OCI-LY7 (cell line): ENCODE results near the gene CMTM8. TPM values are rescaled to one million over a fixed set of nuclear protein-coding genes. Genes with fewer than 3 reads are reported as not detected.

Experiments
- BruUV-seq: library from RNA; stranded (reverse); fragments of 400-500 nt; replicated peaks from 2 replicates; lab custom pipeline; 2021; lab: Mats Ljungman, UMichigan
- CTCF ChIA-PET: fragments of 300-600 bp; sonication (Branson Sonifier 250); formaldehyde crosslinking; loops from one replicate; lab custom pipeline; 2022; ENCODE audit warnings: antibody characterized with exemption; ENCODE audit not compliant: unreplicated experiment; lab: Charles Lee
- POLR2A ChIA-PET: fragments of 300-600 bp; sonication (Branson Sonifier 250); formaldehyde crosslinking; loops from one replicate; lab custom pipeline; 2022; ENCODE audit warnings: antibody characterized with exemption; lab: Charles Lee
- DNase-seq: peaks from one replicate; pipeline ENCODE4 v3.0.0-alpha.2; 2015; ENCODE audit warnings: low spot score
- H2AFZ ChIP-seq: fragments of 200-600 bp; sonication (generic), shearing (Covaris generic); 2 replicates; pipeline ENCODE4 v1.6.1; 2014; ENCODE audit warnings: mild to moderate bottlenecking, antibody characterized with exemption, low read length, moderate library complexity
- H3K27ac ChIP-seq: fragments of 200-600 bp; sonication (generic); 2 replicates; pipeline ENCODE4 v1.5.1; 2014; ENCODE audit warnings: mixed run types, low read depth, mild to moderate bottlenecking, moderate library complexity, low read length, inconsistent platforms; ENCODE audit not compliant: poor library complexity, severe bottlenecking
- H3K36me3 ChIP-seq: fragments of 200-600 bp; sonication (generic); 2 replicates; pipeline ENCODE4 v1.6.1; 2014; ENCODE audit warnings: mild to moderate bottlenecking, antibody characterized with exemption, low read length, moderate library complexity, mixed read lengths; ENCODE audit not compliant: insufficient read depth
- H3K4me1 ChIP-seq: fragments of 200-600 bp; sonication (generic); 2 replicates; pipeline ENCODE4 v1.5.1; 2014; ENCODE audit warnings: mild to moderate bottlenecking, low read length; ENCODE audit not compliant: insufficient read depth, poor library complexity, severe bottlenecking
- H3K4me2 ChIP-seq: fragments of 200-600 bp; sonication (generic); 2 replicates; pipeline ENCODE4 v1.6.1; 2014; ENCODE audit warnings: mild to moderate bottlenecking, low read length
- H3K4me3 ChIP-seq: fragments of 200-600 bp; sonication (generic); 2 replicates; pipeline ENCODE4 v1.5.1; 2014; ENCODE audit warnings: mild to moderate bottlenecking, low read depth, low read length; ENCODE audit not compliant: poor library complexity, severe bottlenecking
- H3K79me2 ChIP-seq: fragments of 200-600 bp; sonication (generic); 2 replicates; pipeline ENCODE4 v1.6.1; 2016; ENCODE audit warnings: low read depth, mild to moderate bottlenecking, low read length, moderate library complexity, mixed read lengths; ENCODE audit not compliant: insufficient read depth
- H3K9me2 ChIP-seq: fragments of 200-600 bp; sonication (generic); 2 replicates; pipeline ENCODE4 v1.6.1; 2016; ENCODE audit warnings: mild to moderate bottlenecking, low read length, mixed read lengths; ENCODE audit not compliant: insufficient read depth
- H3K9me3 ChIP-seq: fragments of 200-600 bp; sonication (generic); 2 replicates; pipeline ENCODE4 v1.6.1; 2014; ENCODE audit warnings: mild to moderate bottlenecking, mixed run types, low read length, mixed read lengths
- H4K20me1 ChIP-seq: fragments of 200-600 bp; sonication (generic); 2 replicates; pipeline ENCODE4 v1.6.1; 2014; ENCODE audit warnings: mild to moderate bottlenecking, antibody characterized with exemption, low read length, moderate library complexity, mixed read lengths; ENCODE audit not compliant: insufficient read depth
- EZH2phosphoT487 ChIP-seq: fragments of 200-600 bp; sonication (generic); IDR thresholded peaks from 2 replicates; pipeline ENCODE4 v1.6.1; 2018; ENCODE audit warnings: low read depth, borderline replicate concordance, mild to moderate bottlenecking, mixed run types, antibody characterized with exemption, low read length, moderate library complexity, mixed read lengths
- intact Hi-C: fragments of 100-400 bp; cut with micrococcal nuclease; formaldehyde crosslinking; loops from one replicate; pipeline ENCODE4 v1.10.0; 2022; ENCODE audit not compliant: unreplicated experiment
- total RNA-seq, 2 experiments: library from RNA; depleted of rRNA in 1 of 2; stranded (reverse); fragments of >200 nt in 1 of 2; shearing (Covaris generic) in 1 of 2; gene quantifications; 2 replicates each; pipeline ENCODE4 v1.2.3, GENCODE V29; 2014 to 2022
- TF ChIP-seq, protein P1 (sequence below): fragments of 200-600 bp; sonication (generic); conservative IDR thresholded peaks from 2 replicates; pipeline ENCODE4 v1.5.1; 2014; ENCODE audit warnings: mild to moderate bottlenecking, antibody characterized with exemption, low read length, moderate library complexity, mixed read lengths

Gene CMTM8
- total RNA-seq, 2 experiments from 2014 or later = 1.5 to 3.0 TPM

DNA sequence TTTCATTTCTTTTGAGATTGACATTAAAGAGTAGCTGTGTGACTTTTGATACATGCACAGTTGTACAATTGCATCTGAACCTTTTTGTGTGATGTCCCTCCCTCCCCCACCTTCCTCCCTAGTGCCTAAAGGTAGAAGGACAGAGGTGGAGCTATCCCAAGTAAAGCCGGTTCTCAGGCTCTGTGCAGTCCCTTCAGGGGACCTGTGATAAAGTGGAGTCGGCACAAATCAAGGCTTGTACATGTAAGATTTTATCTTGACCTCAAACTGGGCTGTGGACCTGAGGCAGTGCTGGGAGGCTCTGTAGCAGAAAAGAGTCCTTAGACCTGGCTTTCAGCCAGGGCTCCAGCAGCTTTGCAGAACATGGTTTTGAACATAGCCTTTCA, 97.6 kb downstream of the CMTM8 start:
- Histone ChIP-seq H3K27ac (no peak overlapping the region), H3K79me2 (no peaks in the 10 kb centered on the region), H3K4me1 (peaks cover 7% of the 10 kb centered on the region), H3K4me3 (no peak overlapping the region), H4K20me1 (no peaks in the 10 kb centered on the region), H2AFZ (no peak overlapping the region), H3K9me2 (no peaks in the 10 kb centered on the region), H3K9me3 (no peaks in the 10 kb centered on the region), H3K36me3 (no peaks in the 10 kb centered on the region), H3K4me2 (no peak overlapping the region)
- TF ChIP-seq EZH2phosphoT487 = no peak
- TF ChIP-seq, protein P1, sequence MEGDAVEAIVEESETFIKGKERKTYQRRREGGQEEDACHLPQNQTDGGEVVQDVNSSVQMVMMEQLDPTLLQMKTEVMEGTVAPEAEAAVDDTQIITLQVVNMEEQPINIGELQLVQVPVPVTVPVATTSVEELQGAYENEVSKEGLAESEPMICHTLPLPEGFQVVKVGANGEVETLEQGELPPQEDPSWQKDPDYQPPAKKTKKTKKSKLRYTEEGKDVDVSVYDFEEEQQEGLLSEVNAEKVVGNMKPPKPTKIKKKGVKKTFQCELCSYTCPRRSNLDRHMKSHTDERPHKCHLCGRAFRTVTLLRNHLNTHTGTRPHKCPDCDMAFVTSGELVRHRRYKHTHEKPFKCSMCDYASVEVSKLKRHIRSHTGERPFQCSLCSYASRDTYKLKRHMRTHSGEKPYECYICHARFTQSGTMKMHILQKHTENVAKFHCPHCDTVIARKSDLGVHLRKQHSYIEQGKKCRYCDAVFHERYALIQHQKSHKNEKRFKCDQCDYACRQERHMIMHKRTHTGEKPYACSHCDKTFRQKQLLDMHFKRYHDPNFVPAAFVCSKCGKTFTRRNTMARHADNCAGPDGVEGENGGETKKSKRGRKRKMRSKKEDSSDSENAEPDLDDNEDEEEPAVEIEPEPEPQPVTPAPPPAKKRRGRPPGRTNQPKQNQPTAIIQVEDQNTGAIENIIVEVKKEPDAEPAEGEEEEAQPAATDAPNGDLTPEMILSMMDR = no peak
- ChIA-PET CTCF (no interaction called here), POLR2A (no interaction called here)
- DNase-seq = no peak
- no TSS peak for BruUV-seq
- intact Hi-C loops = no loop called here

- Histone ChIP-seq H3K9me2 (no peaks in the 10 kb centered on the region), H3K4me3 (no peak overlapping the region), H3K79me2 (no peaks in the 10 kb centered on the region), H3K4me1 (peaks cover 7% of the 10 kb centered on the region), H3K9me3 (no peaks in the 10 kb centered on the region), H3K4me2 (no peak overlapping the region), H3K27ac (no peak overlapping the region), H2AFZ (no peak overlapping the region), H3K36me3 (no peaks in the 10 kb centered on the region), H4K20me1 (no peaks in the 10 kb centered on the region)
- BruUV-seq = no TSS peak
- intact Hi-C loops = no loop called here
- ChIA-PET CTCF (no interaction called here), POLR2A (no interaction called here)
- TF ChIP-seq, protein P1 = no peak
- TF ChIP-seq EZH2phosphoT487 = no peak
- no peak for DNase-seq
Measured at GRCh38 chr3:32337505-32337904, 99.0 kb downstream of the CMTM8 start.

GRCh38 chr3:32340039-32340438, 101.6 kb downstream of the CMTM8 start:
- H3K36me3 ChIP-seq = no peaks in the 10 kb centered on the region
- ChIA-PET CTCF (no interaction called here), POLR2A (interaction anchor here (0.6 kb wide), 1 partner anchor 115 kb away, joined by 5 read pairs; no protein-coding TSS in a partner anchor)
- no peaks in the 10 kb centered on the region for H4K20me1 ChIP-seq
- no peak overlapping the region for H3K4me3 ChIP-seq
- TF ChIP-seq EZH2phosphoT487 = no peak
- TF ChIP-seq, protein P1 = peak; percentile 77
- H3K4me1 ChIP-seq = no peaks in the 10 kb centered on the region
- no TSS peak for BruUV-seq
- H3K9me3 ChIP-seq = no peaks in the 10 kb centered on the region
- peak; percentile 64 for DNase-seq
- H3K9me2 ChIP-seq = no peaks in the 10 kb centered on the region
- intact Hi-C loops = loop anchor here (1.0 to 2.0 kb wide), 2 partner anchors 59 to 163 kb away; no protein-coding TSS in a partner anchor
- no peaks in the 10 kb centered on the region for H3K79me2 ChIP-seq
- H2AFZ ChIP-seq = no peak overlapping the region
- no peak overlapping the region for H3K27ac ChIP-seq
- H3K4me2 ChIP-seq = no peak overlapping the region
